SK-N-SH (cell line): ENCODE data around the gene A2M.

ENCODE experiments used
- EP300 ChIP-seq, 2 experiments: IDR thresholded peaks; 2 replicates each; pipeline versions ENCODE4 v1.4.0 to v1.6.1; 2012; ENCODE audit warnings: borderline replicate concordance in 1 of 2, low read depth in 1 of 2, low read length in 1 of 2
- FOXM1 ChIP-seq: IDR thresholded peaks from 2 replicates; pipeline ENCODE4 v1.4.0; 2012; ENCODE audit warnings: low read depth, mild to moderate bottlenecking
- MAX ChIP-seq: IDR thresholded peaks from 2 replicates; pipeline ENCODE4 v1.4.0; 2012; ENCODE audit warnings: low read depth

GRCh38 chr12:9127936-9128663 is 12.4 kb upstream of the A2M start:
- TF ChIP-seq EP300 (IDR thresholded peaks at IDR 0.05; ENCODE audit: borderline replicate concordance in 1 of 2, low read depth in 1 of 2, low read length in 1 of 2) = no peak
- TF ChIP-seq MAX = no peak
- TF ChIP-seq FOXM1 = no peak
